B cell (primary cell): ENCODE data around the gene OR2J1. TPM values are rescaled to one million over a fixed set of nuclear protein-coding genes. Genes with fewer than 3 reads are reported as not detected.

Source experiments
- ATAC-seq: fragments of 200-7000 bp; cut with Tn5 transposase; one replicate; pipeline ENCODE4 v1.10.0; 2021; ENCODE audit warnings: low read depth, mild to moderate bottlenecking, moderate number of reproducible peaks, moderate library complexity
- CTCF ChIA-PET: fragments of 350-600 bp; sonication (Branson Sonifier 250); formaldehyde crosslinking; loops from one replicate; lab custom pipeline; 2021; ENCODE audit warnings: antibody characterized with exemption, inconsistent platforms; lab: Charles Lee
- POLR2A ChIA-PET: fragments of 350-600 bp; sonication (Branson Sonifier 250); formaldehyde crosslinking; loops from one replicate; lab custom pipeline; 2021; ENCODE audit warnings: antibody characterized with exemption; lab: Charles Lee
- DNase-seq: peaks from one replicate; pipeline ENCODE4 v3.0.0; 2013
- H2AFZ ChIP-seq: 2 replicates; pipeline ENCODE4 v1.6.1; 2012; ENCODE audit warnings: mild to moderate bottlenecking, low read depth, low read length; ENCODE audit not compliant: insufficient read depth, poor library complexity, severe bottlenecking
- H3K27ac ChIP-seq, 2 donors: 1 replicate in 1 of 2; 2 replicates in 1 of 2; pipeline ENCODE4 v1.5.1; 2012 to 2013; ENCODE audit warnings: low read length in 2 of 2, mild to moderate bottlenecking in 2 of 2, moderate library complexity in 1 of 2
- H3K27me3 ChIP-seq, 4 experiments: fragments of 200-600 bp in 1 of 4; sonication (generic) in 1 of 4; replicated peaks in 1 of 4; 1 replicate in 2 of 4; 2 replicates in 2 of 4; pipeline versions ENCODE4 v1.6.1 to v1.7.0; 2013 to 2016; ENCODE audit warnings: low read length in 3 of 4, mild to moderate bottlenecking in 2 of 4, mixed read lengths in 1 of 4, moderate library complexity in 1 of 4; ENCODE audit not compliant: insufficient read depth in 4 of 4, control insufficient read depth in 3 of 4; ENCODE audit errors: control extremely low read depth in 1 of 4
- H3K36me3 ChIP-seq, 2 experiments: replicated peaks in 1 of 2; 1 replicate in 1 of 2; 2 replicates in 1 of 2; pipeline versions ENCODE4 v1.6.1 to v1.7.1; 2013; ENCODE audit warnings: low read length in 1 of 2; ENCODE audit not compliant: insufficient read depth in 2 of 2, control insufficient read depth in 1 of 2; ENCODE audit errors: control extremely low read depth in 1 of 2, extremely low read depth in 1 of 2
- H3K4me1 ChIP-seq, 2 donors: fragments of 200-600 bp in 1 of 2; sonication (generic) in 1 of 2; 1 replicate in 1 of 2; 2 replicates in 1 of 2; pipeline versions ENCODE4 v1.5.1 to v1.6.1; 2013 to 2017; ENCODE audit warnings: low read length in 2 of 2; ENCODE audit not compliant: control insufficient read depth in 2 of 2, insufficient read depth in 2 of 2
- H3K4me2 ChIP-seq: replicated peaks from 2 replicates; pipeline ENCODE3; 2012; ENCODE audit warnings: mild to moderate bottlenecking, low read depth, low read length; ENCODE audit not compliant: poor library complexity, severe bottlenecking
- H3K4me3 ChIP-seq, 5 experiments: fragments of 200-600 bp in 1 of 5; sonication (generic) in 1 of 5; 1 replicate in 3 of 5; 2 replicates in 2 of 5; pipeline versions ENCODE4 v1.5.1 to v1.7.0; 2011 to 2016; ENCODE audit warnings: low read length in 4 of 5, mild to moderate bottlenecking in 4 of 5, low read depth in 2 of 5, control low read depth in 1 of 5, moderate library complexity in 1 of 5; ENCODE audit not compliant: insufficient read depth in 1 of 5; ENCODE audit errors: control extremely low read depth in 1 of 5, extremely low read depth in 1 of 5
- H3K79me2 ChIP-seq: fragments of 200-600 bp; sonication (generic); one replicate; pipeline ENCODE4 v1.6.0; 2016; ENCODE audit warnings: low read length; ENCODE audit not compliant: control insufficient read depth, insufficient read depth
- H3K9ac ChIP-seq: fragments of 200-600 bp; sonication (generic); 2 replicates; pipeline ENCODE4 v1.6.1; 2017; ENCODE audit warnings: mild to moderate bottlenecking, low read length, moderate library complexity
- H3K9me3 ChIP-seq, 3 donors: one replicate each; pipeline versions ENCODE4 v1.6.1 to v1.7.1; 2013; ENCODE audit warnings: low read length in 2 of 3; ENCODE audit not compliant: control insufficient read depth in 2 of 3, insufficient read depth in 1 of 3; ENCODE audit errors: control extremely low read depth in 1 of 3
- H4K20me1 ChIP-seq: 2 replicates; pipeline ENCODE4 v1.6.0; 2012; ENCODE audit warnings: mild to moderate bottlenecking, low read length; ENCODE audit not compliant: insufficient read depth, control insufficient read depth, poor library complexity, severe bottlenecking
- H3K27ac Mint-ChIP-seq: one replicate; pipeline ENCODE4 v1.8.0; 2021; ENCODE audit warnings: mixed read lengths
- H3K27me3 Mint-ChIP-seq: one replicate; pipeline ENCODE4 v1.8.0; 2021; ENCODE audit warnings: mixed read lengths
- H3K4me1 Mint-ChIP-seq: one replicate; pipeline ENCODE4 v1.8.0; 2021; ENCODE audit warnings: mixed read lengths
- H3K4me3 Mint-ChIP-seq: one replicate; pipeline ENCODE4 v1.8.0; 2021; ENCODE audit warnings: mixed read lengths
- H3K9me3 Mint-ChIP-seq: one replicate; pipeline ENCODE4 v1.8.0; 2022; ENCODE audit warnings: mixed read lengths; ENCODE audit not compliant: insufficient read depth
- EZH2 ChIP-seq: IDR thresholded peaks from 2 replicates; pipeline ENCODE4 v1.6.1; 2012; ENCODE audit warnings: borderline replicate concordance, low read depth, mild to moderate bottlenecking, moderate library complexity, low read length; ENCODE audit not compliant: insufficient read depth, poor library complexity, severe bottlenecking
- WGBS: methylation state at CpG from one replicate; pipeline ENCODE4 v1.1.5; 2013; ENCODE audit warnings: missing lambda C conversion rate; ENCODE audit not compliant: insufficient coverage; 5-methylcytosine and 5-hydroxymethylcytosine counted together
- intact Hi-C: fragments of 100-400 bp; cut with micrococcal nuclease; formaldehyde crosslinking; loops from one replicate; pipeline ENCODE4 v1.10.0; 2022
- polyA plus RNA-seq: library from polyadenylated mRNA; depleted of rRNA; stranded (reverse); fragments of >200 nt; gene quantifications from 2 replicates; pipeline ENCODE4 v1.2.3, GENCODE V29; 2012
- total RNA-seq, 2 donors: library from RNA; stranded (reverse); fragments of 120-200 nt in 1 of 2; gene quantifications; 1 replicate in 1 of 2; 2 replicates in 1 of 2; pipeline versions ENCODE4 v1.2.3 to v1.2.4, GENCODE V29; 2013 to 2022
- TF ChIP-seq, protein P1 (sequence below): fragments of 200-600 bp; IDR thresholded peaks from one replicate; pipeline ENCODE4 v1.8.0; 2022; ENCODE audit warnings: antibody characterized with exemption, mild to moderate bottlenecking

OR2J1 gene
- total and polyA plus RNA-seq, 2 donors (not counting 1 experiment from before 2014, with no cell fraction given), result not detected

GRCh38 chr6:29097803-29098202 is 1.5 kb upstream of the OR2J1 start:
- ChIA-PET POLR2A (no interaction called here), CTCF (no interaction called here)
- TF ChIP-seq, protein P1, sequence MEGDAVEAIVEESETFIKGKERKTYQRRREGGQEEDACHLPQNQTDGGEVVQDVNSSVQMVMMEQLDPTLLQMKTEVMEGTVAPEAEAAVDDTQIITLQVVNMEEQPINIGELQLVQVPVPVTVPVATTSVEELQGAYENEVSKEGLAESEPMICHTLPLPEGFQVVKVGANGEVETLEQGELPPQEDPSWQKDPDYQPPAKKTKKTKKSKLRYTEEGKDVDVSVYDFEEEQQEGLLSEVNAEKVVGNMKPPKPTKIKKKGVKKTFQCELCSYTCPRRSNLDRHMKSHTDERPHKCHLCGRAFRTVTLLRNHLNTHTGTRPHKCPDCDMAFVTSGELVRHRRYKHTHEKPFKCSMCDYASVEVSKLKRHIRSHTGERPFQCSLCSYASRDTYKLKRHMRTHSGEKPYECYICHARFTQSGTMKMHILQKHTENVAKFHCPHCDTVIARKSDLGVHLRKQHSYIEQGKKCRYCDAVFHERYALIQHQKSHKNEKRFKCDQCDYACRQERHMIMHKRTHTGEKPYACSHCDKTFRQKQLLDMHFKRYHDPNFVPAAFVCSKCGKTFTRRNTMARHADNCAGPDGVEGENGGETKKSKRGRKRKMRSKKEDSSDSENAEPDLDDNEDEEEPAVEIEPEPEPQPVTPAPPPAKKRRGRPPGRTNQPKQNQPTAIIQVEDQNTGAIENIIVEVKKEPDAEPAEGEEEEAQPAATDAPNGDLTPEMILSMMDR, result no peak
- TF ChIP-seq EZH2, result no peak
- Histone ChIP-seq H3K36me3 (no peaks in the 10 kb centered on the region), H2AFZ (no peak overlapping the region), H3K4me3 (no peak overlapping the region), H3K9ac (no peak overlapping the region), H3K27me3 (peaks cover 0 to 9% (median 0%) of the 10 kb centered on the region in 4 experiments), H3K9me3 (no peaks in the 10 kb centered on the region), H3K79me2 (no peaks in the 10 kb centered on the region), H3K27ac (no peak overlapping the region), H4K20me1 (no peaks in the 10 kb centered on the region), H3K4me2 (no peak overlapping the region), H3K4me1 (no peaks in the 10 kb centered on the region)
- no peak overlapping the region for H3K4me3 Mint-ChIP-seq
- WGBS, result no CpG with 5 or more reads among the region's 1 CpG
- H3K27me3 Mint-ChIP-seq, result peaks cover 15% of the 10 kb centered on the region
- H3K27ac Mint-ChIP-seq, result no peak overlapping the region
- DNase-seq (no peak), ATAC-seq (no peak)
- H3K9me3 Mint-ChIP-seq, result no peaks in the 10 kb centered on the region
- intact Hi-C loops, result no loop called here
- no peaks in the 10 kb centered on the region for H3K4me1 Mint-ChIP-seq

- no peak within 1 kb of the TSS for H3K4me3 Mint-ChIP-seq
- no peak for ATAC-seq
- Histone ChIP-seq H4K20me1 (no peaks in the 10 kb centered on the region), H2AFZ (no peak within 1 kb of the TSS), H3K27me3 (peaks cover 0 to 9% (median 3%) of the 10 kb centered on the region in 4 experiments), H3K4me2 (no peak within 1 kb of the TSS), H3K9ac (no peak within 1 kb of the TSS), H3K4me1 (no peaks in the 10 kb centered on the region), H3K79me2 (no peaks in the 10 kb centered on the region), H3K4me3 (no peak within 1 kb of the TSS), H3K36me3 (no peaks in the 10 kb centered on the region), H3K27ac (no peak within 1 kb of the TSS), H3K9me3 (no peaks in the 10 kb centered on the region)
- H3K9me3 Mint-ChIP-seq, result peaks cover 3% of the 10 kb centered on the region
- H3K27me3 Mint-ChIP-seq, result peaks cover 42% of the 10 kb centered on the region
- no peak for DNase-seq
- POLR2A ChIA-PET, result no interaction called here
- WGBS, result 56% methylated on average over 1 of the region's 1 CpG
- intact Hi-C loops, result no loop called here
- CTCF ChIA-PET, result interaction anchor here (0.5 to 0.6 kb wide), 2 partner anchors 1845 to 1851 kb away, joined by 3 read pairs; no protein-coding TSS in a partner anchor
- no peaks in the 10 kb centered on the region for H3K4me1 Mint-ChIP-seq
- TF ChIP-seq, protein P1, result no peak
- TF ChIP-seq EZH2, result no peak
- no peak within 1 kb of the TSS for H3K27ac Mint-ChIP-seq
Measured at GRCh38 chr6:29107758-29108157, 8.5 kb downstream of the OR2J1 start, which contains the start of gene OR2J3. TSS of gene OR2J3 (plus strand) at chr6:29108058. CDS start at chr6:29111891, 3,833 bp downstream.
